WERI-Rb-1 (cell line): ENCODE measurements around the gene PIP4P1.

Experiments used
- DNase-seq: peaks from one replicate; pipeline ENCODE4 v3.0.0-alpha.2; 2020
- H3K27ac ChIP-seq: fragments of 250-450 bp; sonication (Bioruptor Pico); 2 replicates; pipeline ENCODE4 v1.5.1; 2020; ENCODE audit warnings: mild to moderate bottlenecking, moderate library complexity
- H3K27me3 ChIP-seq: fragments of 250-450 bp; sonication (Bioruptor Pico); 2 replicates; pipeline ENCODE4 v1.5.1; 2021; ENCODE audit warnings: mild to moderate bottlenecking, low read depth, moderate library complexity; ENCODE audit not compliant: insufficient read depth, severe bottlenecking
- H3K36me3 ChIP-seq: fragments of 250-450 bp; sonication (Bioruptor Pico); 2 replicates; pipeline ENCODE4 v1.5.1; 2020; ENCODE audit warnings: mild to moderate bottlenecking, moderate library complexity
- H3K4me3 ChIP-seq: 2 replicates; pipeline ENCODE4 v1.5.1; 2011; ENCODE audit warnings: low read depth, mild to moderate bottlenecking, control low read depth, low read length
- H3K9me3 ChIP-seq: fragments of 250-450 bp; sonication (Bioruptor Pico); 2 replicates; pipeline ENCODE4 v1.5.1; 2021; ENCODE audit warnings: mild to moderate bottlenecking, moderate library complexity; ENCODE audit not compliant: severe bottlenecking
- TF ChIP-seq, protein P1 (sequence below): IDR thresholded peaks from 2 replicates; pipeline ENCODE4 v1.5.1; 2011; ENCODE audit warnings: low read depth, mild to moderate bottlenecking, control low read depth, inconsistent platforms, low read length

Gene PIP4P1

DNA sequence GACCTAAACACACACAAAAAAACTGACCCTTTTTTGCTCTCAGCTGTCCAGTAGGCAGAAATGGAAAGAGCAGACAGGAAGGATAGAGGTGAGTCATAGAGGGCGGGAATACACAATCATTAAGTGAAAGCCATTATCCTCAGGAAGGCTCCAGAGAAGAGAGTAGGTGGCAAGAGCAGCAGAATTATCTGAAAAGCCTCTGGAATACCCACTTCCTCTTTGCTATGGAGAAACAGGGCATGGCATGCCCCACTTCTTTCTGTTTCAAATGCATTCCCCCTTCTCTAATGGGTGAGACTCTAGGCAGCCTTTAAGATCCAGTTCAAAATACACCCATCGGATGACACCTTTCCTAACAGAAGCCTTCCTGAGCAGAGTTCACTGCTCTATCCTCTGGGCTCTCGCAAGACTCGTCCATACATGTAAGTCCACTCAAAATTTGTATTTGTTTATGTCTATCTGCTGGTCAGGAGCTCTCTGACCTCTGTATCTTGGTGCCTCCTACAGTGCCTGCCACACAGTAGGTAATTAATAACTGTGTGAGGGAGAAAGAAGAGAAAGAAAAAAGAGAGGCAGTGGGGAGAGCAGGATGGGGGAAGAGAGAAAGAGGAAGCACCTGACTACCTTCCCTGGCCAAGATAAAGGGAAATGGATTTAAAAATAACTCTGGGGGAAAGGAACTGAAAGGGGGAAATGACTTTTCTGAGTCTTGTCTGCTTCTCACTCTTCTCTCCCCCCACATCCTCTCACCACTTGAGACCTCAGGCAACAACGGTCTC lies 33.8 kb downstream of the PIP4P1 start:
- Histone ChIP-seq H3K36me3 (no peaks in the 10 kb centered on the region), H3K9me3 (no peaks in the 10 kb centered on the region), H3K4me3 (no peak overlapping the region), H3K27me3 (no peaks in the 10 kb centered on the region), H3K27ac (no peak overlapping the region)
- DNase-seq = no peak
- TF ChIP-seq, protein P1, sequence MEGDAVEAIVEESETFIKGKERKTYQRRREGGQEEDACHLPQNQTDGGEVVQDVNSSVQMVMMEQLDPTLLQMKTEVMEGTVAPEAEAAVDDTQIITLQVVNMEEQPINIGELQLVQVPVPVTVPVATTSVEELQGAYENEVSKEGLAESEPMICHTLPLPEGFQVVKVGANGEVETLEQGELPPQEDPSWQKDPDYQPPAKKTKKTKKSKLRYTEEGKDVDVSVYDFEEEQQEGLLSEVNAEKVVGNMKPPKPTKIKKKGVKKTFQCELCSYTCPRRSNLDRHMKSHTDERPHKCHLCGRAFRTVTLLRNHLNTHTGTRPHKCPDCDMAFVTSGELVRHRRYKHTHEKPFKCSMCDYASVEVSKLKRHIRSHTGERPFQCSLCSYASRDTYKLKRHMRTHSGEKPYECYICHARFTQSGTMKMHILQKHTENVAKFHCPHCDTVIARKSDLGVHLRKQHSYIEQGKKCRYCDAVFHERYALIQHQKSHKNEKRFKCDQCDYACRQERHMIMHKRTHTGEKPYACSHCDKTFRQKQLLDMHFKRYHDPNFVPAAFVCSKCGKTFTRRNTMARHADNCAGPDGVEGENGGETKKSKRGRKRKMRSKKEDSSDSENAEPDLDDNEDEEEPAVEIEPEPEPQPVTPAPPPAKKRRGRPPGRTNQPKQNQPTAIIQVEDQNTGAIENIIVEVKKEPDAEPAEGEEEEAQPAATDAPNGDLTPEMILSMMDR = no peak

DNA sequence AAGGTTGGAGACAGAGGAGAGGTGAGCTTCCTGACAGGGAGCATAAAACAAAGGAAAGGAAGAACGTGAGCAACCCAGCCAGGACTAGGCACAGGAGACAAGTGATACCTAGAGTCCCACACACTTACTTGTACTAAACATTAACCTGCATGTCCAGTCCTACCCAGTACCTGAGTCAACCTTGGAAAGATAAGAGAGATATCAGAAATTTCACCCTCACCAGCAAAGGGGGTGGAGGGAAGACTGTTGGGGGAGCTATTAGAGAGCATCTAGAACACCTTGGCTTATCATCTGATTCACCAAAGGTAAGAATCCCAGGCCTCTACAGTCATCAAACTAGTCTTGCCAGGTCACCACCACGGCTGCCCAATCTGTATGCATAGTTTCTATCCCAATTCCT lies 36.4 kb downstream of the PIP4P1 start:
- H3K4me3 ChIP-seq = no peak overlapping the region
- DNase-seq = no peak
- no peak overlapping the region for H3K27ac ChIP-seq
- no peaks in the 10 kb centered on the region for H3K9me3 ChIP-seq
- H3K36me3 ChIP-seq = no peaks in the 10 kb centered on the region
- TF ChIP-seq, protein P1 = no peak
- H3K27me3 ChIP-seq = no peaks in the 10 kb centered on the region

DNA sequence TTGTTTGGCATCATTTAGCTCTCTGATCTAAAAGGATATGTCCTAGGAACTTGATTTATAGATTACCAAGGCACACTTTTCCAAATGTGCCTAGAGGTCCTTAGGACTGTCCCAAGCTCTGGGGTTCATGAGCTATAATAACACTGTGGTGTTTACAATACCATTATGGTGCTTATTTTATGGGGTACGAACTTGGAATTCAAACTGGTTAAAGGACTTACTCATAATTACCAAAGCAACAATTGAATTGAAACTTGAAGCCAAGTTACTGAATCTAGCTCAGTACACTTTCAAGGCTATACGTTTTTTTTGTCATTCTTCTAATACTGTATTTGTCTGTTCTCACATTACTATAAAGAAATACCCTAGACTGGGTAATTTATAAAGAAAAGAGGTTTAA lies 38.3 kb downstream of the PIP4P1 start:
- TF ChIP-seq, protein P1 = no peak
- no peak overlapping the region for H3K27ac ChIP-seq
- no peaks in the 10 kb centered on the region for H3K9me3 ChIP-seq

DNA sequence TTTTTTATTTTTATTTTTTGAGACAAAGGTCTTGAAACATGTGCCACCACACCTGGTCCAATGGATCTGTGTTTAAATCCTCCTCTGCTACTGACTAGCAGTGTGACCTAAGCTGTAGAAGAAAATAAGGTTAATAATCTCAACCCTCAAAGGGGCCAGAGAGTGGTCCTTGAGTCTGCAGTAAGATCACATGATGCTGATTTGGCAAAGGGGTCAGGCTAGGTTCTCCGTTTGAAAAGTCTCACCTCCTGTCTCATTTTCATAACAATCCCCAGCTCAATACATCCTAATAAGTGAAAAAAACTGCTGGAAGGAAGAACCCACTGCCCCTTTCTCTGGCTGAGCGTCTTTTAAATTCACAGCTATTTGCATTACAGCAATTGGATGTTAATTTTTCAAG lies 40.0 kb downstream of the PIP4P1 start:
- TF ChIP-seq, protein P1 = no peak
- H3K4me3 ChIP-seq = no peak overlapping the region
- no peak for DNase-seq
- H3K27ac ChIP-seq = no peak overlapping the region
- no peaks in the 10 kb centered on the region for H3K9me3 ChIP-seq
- no peaks in the 10 kb centered on the region for H3K36me3 ChIP-seq
- H3K27me3 ChIP-seq = no peaks in the 10 kb centered on the region

More for the DNA sequence above, 38.3 kb downstream of the PIP4P1 start:
- Histone ChIP-seq H3K36me3 (no peaks in the 10 kb centered on the region), H3K4me3 (no peak overlapping the region), H3K27me3 (no peaks in the 10 kb centered on the region)
- DNase-seq = no peak

DNA sequence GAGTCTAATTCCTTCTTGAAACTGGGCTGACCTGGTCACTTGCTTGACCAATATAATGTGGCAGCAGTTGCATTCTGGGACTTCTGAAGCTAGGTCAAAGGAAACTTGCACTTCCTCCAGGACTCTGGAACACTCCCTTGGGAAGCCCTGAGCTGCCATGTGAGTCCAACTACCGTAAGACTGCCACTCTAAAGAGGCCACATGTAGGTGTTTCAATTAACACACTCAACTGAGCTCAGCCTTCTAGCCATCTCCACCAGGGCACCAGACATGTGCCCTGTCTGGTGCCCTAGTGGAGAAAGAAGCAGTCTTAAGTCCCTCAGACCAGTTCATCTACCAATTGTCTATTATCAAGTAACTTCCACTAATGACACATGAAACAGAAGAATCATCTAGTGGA lies 41.8 kb downstream of the PIP4P1 start:
- TF ChIP-seq, protein P1 = no peak
- Histone ChIP-seq H3K36me3 (no peaks in the 10 kb centered on the region), H3K27me3 (no peaks in the 10 kb centered on the region), H3K9me3 (no peaks in the 10 kb centered on the region), H3K4me3 (no peak overlapping the region), H3K27ac (no peak overlapping the region)
- DNase-seq = no peak

DNA sequence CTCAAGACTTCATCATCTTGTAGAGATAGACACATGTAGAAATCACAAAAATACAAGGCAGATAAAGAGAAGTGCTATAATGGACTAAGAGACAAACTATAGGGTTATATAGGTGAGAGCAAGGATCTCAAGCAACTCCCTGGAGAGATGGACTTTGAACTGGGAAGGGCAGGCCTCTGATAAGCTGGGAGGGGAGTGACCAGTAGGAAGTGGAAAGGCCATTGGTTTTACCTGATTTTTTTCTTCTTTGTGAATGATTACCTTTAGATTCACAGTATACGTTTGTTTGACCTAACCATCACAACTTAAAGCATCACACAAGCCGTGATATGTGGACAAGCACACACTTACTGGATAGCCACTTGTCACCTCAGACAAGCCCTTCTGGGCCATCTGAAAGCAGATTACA lies 42.7 kb downstream of the PIP4P1 start:
- Histone ChIP-seq H3K36me3 (no peaks in the 10 kb centered on the region), H3K27me3 (no peaks in the 10 kb centered on the region), H3K4me3 (no peak overlapping the region), H3K9me3 (no peaks in the 10 kb centered on the region), H3K27ac (no peak overlapping the region)
- DNase-seq = no peak
- TF ChIP-seq, protein P1 = no peak
